ENCODE data around the gene COL4A2.

COL4A2 gene

DNA sequence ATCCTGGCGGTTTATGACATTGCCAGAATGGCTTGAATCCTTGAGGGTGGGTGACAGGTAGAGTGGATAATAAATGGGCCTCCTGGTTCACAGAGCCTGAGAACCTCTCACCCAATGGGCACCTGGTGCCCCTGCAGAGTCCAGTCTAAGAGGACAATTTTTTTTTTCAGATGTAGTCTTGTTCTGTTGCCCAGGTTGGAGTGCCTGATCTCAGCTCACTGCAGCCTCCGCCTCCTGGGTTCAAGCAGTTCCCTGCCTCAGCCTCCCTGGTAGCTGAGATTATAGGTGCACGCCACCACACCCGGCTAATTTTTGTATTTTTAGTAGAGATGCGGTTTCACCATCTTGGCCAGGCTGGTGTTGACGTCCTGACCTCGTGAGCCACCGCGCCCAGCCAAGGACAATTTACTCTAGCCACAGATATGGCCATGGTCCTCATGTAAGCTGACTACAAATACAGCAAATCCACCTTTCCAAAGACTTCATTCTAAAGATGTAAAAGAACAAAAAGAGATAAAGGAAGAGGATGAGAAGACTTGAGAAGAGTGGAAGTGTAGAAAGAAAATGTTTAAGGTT is 33.0 kb downstream of the COL4A2 start:
- no peak for DNase-seq (ENCODE audit: low read depth in 3 of 3)

DNA sequence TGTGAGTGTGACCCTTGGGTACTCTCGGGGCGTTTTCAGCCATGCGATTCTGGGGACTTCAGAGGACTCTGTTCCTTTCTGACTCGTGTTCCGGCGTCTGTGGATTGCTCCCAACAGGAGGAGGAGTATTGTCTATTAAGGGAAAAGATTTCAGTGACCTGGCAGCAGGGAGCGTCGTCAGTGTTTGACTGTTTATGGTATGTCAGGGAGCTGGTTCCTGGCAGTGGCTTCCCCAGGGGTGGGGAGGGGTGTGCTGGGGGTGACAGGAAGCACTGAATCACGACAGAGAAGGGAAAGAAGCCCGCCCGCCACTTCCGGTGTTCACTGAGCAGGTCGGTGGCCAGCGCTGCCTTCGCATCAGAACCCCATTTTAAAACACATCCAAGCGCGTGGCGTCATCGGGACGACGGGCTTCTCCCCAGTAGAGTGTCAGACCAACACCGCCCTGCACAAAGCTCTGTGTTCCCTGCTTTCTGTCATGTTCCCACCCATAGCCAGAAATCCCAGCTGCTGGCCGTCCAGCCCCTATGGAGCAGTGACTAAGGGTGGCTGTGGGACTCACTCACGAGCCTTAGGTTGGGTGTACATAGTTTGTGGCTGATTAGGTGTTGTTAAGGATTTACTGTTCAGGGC is 33.8 kb downstream of the COL4A2 start:
- DNase-seq (ENCODE audit: low read depth in 3 of 3), result peak; percentile 18 to 62 (median 58)

DNA sequence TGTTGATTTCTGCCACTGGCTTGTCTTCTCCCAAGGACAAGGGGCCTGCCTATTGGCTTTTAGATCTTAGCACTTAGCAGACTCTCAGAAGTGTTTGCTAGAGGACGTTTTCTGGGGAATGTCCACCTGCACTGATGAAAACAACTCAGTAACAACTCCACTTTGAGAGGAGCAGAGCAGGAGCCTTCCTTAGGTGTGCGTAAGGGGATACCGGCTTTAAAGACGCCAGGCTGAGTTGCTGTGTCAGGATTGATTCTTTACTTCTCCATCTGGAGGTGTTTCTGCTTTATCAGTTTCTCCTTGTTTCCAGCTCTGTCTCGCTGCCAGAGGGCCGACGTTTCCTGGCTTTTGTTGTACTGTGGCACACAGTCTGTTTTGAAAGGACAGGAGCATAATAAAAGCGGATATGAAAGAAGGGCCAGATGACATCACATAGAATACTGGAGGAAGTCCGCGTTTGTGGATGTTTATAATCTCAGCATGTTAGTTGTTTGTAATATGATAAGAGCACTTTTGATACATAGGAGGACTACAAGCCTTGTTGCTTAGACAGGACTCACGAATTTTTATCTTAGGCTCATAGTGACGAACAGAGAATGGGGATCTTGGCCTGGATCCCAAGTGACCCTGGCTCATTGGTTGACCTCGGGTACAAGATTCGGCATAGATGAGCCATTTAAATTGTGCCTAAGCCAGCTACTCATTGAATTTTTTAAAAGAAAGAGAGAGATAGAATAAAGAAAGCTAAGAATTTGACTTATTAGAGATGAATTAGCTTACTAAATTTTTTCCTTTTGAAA is 34.6 kb downstream of the COL4A2 start:
- no peak for DNase-seq (ENCODE audit: low read depth in 3 of 3)

DNA sequence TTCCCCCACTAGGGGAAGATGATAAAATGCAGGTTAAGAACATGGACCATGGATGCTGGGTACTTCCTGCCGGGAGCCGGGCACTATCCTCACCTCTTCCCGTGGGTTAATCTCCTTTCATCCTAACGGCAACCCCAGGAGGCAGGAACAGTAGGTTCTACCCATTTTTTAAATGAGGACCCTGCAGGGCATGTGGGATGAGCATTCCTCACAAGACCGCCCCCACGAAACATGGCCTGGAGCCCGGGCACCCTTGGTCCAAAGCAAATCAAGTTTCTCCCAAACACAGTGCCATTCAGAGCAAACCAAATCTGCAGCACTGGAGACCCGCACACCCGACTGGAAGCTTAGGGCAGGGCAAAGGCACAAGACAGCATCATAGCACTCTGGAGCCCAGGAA is 35.4 kb downstream of the COL4A2 start:
- DNase-seq (ENCODE audit: low read depth in 3 of 3), result no peak

DNA sequence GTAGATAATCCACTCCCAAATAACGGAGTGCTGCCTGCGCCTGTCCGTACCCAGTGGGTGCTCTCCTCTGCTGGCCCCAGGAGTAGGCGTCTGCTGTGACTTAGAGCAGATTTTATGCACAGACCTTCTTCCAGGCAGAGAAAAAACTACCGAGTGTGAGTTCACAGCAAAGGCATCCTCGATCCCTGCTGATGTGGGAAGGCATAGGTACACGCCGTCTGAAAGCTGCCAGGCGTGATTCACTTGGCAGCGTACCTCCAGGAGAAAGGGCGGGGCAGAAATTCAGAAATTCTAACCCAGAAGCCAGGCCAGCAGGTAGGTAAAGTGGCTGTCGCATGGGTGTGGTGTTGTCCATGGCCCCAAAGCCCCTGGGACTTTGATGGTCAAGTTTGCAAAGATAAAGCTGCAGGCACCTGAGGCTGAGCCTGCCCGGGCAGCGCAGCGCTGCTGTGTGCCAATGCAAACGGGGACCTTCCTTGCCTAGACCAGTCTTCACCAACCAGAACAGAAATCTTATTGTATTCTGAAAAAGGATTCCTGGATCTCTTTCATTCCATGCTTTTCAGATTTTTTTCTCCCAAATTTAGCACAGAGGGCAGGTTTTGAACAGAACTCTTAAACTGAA is 36.3 kb downstream of the COL4A2 start:
- DNase-seq (ENCODE audit: low read depth in 3 of 3), result no peak

DNA sequence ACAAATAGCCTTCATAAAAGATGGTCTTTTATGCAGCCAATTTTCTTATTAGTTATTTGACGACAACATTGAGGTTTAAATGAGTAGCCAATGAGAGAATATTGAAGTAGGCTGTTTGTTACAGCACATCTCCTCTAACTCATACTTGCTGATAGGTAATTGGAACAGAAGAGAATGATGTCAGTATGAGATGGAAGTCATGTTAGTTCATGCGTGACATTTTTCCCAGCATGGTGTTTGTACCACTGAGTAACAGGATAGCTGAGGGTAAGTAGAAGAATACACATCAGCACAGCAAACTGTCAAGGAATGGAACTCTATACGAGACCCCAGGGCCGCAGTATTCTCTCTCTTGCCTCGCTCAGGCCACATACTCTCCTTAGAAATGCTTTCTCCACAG is 37.2 kb downstream of the COL4A2 start:
- DNase-seq (ENCODE audit: low read depth in 3 of 3), result no peak

DNA sequence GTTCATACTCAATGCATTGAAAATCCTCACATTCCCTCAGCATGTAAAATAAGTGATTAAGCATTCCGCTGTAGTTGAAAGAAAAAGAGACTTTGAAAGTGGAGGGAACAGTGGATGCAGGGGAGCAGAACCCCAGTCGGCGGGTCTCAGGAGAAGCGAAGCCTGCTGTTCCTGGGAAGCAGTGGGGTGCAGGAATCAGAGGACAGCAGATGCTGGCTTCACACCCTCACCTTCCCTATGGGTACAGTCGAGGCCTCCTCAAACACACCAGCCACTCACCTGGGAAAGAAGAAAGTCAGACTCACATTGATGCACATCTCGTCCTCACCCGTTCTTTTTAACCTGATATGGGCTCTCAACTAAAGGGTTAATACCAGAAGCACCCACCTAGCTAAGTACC is 38.2 kb downstream of the COL4A2 start:
- DNase-seq (ENCODE audit: low read depth in 3 of 3), result no peak

DNA sequence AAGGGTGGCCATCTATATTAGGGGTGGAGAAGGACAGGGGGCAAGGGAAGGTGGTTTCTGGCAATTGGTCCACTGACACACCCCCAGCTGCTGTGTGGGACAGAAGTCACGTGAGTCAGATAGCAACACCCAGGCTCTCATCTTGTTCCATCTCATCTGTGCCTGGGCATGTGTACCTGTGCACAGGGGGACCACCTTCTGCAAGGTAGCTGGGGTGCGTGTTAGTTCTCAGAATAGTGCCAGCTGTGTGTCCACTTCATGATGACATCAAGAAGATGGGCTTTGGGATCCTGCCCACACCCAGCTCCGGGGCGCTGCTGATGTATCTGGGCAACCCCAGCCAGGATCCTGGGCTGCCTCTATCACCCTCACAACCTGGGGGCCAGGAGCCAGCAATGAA is 38.6 kb downstream of the COL4A2 start:
- DNase-seq (ENCODE audit: low read depth in 3 of 3), result no peak

DNA sequence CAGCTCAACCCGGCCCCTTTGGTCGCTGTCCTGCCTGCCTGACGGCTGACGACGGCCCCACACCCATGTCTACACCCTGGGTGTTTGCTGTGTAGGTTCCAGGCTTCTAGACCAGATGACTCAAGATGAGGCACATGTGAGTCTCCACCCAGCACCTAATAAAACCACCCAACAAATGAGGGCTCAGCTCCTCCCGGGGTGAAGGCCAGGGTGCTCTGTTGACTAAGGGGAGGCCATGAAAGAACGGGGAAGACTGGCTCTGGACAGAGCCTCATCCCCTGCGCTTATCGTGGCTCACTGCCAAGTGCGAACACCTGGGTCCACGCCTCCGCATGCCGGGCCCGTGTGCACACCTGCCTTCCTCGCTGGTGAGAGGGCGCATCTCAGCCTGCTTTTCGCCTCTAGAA is 39.6 kb downstream of the COL4A2 start:
- DNase-seq (ENCODE audit: low read depth in 3 of 3), result no peak

DNA sequence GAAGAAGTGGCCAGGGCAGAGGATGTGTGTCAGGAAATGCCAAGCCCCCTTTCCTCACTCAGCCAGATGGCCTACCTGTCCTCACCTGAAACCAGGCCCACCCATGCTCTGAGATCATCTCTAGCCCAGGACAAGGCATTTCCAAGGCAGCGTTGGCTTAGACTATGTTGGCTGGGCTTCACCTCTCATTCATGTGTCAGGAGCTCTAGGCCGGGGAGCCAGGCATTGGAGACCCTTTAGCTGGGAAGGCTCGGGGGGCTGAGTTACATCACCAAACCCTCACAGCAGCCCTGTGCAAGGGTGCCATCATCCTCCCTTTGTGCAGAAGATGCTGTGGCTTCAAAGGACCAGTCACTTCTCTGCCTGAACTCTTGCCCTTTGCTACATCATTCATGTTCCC is 40.0 kb downstream of the COL4A2 start:
- no peak for DNase-seq (ENCODE audit: low read depth in 3 of 3)

DNA sequence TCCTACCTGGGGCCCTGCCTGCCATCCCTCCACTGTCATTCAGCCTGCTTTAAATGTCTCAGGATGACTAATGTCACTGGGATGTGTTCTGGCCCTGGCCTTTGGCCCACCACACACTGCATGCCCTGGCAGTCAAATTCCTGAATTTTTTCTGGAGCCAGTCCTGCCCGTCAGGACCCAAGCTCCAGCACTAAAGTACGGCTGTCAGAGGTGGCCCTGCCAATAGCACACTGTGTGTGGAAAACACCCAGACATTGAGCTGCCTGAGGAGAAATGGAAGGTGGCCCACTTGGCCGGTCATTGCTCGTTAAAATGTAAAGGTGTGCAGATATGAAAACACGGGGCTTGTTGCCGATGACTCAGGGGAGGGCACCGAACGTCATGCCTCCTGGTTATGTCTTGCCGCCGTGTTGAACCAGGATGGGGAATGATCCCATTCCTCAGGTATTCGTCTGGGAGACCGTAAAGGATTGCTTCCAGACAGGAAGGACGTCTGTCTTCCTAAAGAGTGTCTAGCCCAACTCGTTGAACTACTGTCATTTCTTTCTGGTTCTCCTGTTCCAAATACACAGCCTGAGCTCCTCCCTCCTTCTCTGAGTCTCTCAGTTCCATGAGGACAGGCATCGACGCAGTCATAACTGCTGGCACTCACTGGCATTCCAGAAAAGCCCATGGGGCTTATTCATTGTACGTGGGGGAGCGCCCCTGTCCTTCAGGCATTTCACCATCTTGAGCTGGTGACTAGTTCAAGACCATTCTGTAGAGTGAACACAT is 40.6 kb downstream of the COL4A2 start:
- no peak for DNase-seq (ENCODE audit: low read depth in 3 of 3)

DNA sequence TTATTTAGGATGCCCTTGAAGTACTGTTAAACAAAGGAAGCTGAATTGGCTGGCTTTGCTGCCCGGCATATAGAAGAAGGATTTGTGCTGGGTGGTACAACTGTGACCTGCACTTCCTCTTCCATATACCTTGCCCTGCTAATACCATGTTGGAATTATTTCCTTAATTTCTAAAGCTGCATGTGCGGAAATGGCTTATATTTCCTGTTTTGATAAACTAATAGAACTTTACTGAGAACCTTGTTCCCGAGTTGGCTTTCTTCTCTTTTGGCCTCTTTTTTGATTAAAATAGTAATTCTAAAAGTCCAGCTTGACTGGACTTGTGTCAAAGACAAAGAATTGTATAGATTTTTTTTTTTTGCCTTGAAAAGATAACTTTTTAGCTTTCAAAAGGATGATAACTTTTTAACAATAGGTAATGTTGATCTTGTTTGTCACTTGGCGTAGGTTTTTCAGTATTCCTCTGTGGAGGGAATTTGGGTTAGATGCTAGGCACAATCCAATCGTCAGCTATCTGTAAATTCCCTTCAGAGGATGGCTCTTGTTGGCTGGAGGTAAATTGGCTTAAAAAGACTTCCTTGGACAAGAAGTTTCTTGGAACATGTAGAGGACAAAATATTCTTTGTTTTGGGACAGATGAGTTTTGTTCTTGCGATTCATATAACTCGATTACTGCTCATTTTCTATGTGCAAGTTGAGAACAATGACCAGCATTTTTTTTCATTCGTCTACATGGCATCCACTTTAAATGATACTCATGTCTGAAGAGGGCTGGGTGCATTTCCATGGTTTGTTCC is 41.4 kb downstream of the COL4A2 start:
- no peak for DNase-seq (ENCODE audit: low read depth in 3 of 3)

DNA sequence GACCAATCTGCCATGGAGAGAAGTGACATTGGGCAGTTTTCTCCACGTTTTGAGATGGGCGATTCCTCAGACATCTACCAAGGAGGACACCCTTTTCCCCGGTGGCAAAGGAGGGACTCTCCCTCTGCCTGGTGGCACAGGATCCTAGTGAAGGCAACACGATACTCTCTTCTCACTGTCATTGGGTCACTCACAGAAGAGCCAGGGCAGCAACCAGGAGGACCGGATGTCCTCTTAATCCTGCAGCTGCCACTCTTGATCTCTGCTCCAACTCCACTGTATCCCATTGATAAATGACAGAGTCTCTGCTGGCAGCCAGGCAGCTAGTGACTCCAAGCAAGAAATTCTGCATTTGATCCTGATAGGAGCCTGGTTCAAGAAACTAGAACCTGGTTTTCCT is 42.2 kb downstream of the COL4A2 start:
- DNase-seq (ENCODE audit: low read depth in 3 of 3), result no peak

DNA sequence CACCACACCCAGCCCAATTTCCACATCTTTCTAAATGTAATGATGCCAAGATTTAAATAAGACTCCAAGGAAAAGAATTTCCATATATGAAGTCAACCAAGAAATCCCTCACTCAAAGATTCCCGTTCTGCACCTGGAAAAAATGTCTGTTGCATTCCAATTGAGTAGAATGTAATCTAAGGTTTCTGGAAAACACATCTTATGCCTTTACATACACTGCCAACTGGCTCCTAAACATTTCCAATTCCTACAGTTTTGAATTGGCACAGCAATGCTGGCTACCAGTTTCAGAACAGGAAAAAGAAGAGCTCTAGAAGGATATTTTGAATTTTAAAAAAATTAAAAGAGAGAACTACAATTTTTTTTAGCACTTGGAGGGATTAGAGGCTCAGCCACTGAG is 43.0 kb downstream of the COL4A2 start:
- no peak for DNase-seq (ENCODE audit: low read depth in 3 of 3)

DNA sequence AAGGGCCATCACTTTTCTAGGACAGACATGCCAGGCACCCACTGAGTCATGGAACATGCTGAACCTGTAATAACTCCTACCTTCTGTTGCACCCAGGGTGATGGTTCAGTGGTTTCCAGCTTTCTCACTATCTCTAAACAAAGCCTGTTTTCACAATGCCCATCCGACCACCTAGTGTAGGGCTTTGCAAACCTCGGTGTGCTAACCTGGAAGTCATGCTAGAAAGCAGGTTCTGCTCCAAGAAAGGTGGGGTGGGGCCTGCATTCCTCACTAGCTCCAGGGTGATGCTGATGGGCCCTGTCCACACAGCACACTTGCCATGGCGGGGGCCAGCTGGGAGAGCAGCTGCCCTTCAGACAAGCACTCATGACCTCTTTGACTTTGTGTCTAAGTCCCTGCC is 43.4 kb downstream of the COL4A2 start:
- no peak for DNase-seq (ENCODE audit: low read depth in 3 of 3)

DNA sequence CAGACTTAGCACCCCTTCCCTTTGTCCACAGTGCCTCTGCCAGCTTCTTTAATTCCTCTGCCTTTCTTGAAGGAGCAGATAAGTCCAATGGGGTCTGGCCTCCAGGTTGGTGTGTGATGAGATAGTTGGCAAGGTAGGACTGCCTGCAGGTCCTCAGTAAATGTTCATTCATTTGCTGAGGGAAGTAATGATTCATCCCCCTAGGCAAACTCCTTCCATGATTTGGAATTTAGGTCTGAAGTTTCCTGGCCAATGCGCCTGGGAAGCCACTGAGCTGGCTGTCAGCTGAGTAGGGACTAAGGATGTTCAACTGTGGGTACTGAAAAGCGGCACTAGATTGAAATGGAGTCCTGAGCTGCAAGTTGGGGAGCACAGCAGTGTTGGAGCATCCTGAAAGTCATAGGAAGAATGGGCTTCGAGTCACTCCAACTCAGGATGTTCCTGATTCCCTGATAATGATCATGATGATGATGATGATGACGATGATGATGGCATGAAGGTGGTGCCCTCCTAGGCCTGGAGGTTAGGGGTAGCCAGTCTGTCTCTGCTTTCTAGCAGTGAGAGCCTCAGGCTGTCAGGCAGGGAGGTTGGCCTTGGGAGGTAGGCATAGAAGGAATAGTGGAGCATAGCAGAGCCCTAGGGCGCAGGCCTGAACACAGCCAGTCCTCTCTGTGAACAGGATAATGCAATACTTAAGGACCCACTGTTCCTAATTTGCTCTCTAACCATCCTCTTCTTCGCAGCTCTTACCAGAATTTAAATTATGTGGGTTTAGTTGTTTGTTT is 44.7 kb downstream of the COL4A2 start:
- DNase-seq (ENCODE audit: low read depth in 3 of 3), result no peak

DNA sequence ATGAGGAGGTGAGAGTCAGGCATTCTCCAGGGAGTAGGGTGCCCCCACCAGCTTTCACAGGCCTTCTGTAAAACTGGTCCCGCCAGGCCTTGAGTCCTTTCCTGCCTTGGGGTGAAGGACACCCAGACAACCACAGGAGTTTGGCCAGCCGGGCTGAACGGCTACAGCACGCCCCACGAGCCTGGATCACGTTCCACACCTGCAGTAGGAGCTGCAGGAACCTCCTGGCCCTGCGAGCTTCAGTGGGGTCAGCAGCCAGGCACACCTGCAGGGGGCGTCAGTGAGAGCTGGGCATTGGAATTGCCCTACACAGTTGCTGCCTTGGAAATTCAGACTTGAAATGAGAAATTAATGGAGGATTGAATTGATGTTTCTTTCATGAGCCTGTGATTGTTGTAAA is 45.7 kb downstream of the COL4A2 start:
- no peak for DNase-seq (ENCODE audit: low read depth in 3 of 3)

DNA sequence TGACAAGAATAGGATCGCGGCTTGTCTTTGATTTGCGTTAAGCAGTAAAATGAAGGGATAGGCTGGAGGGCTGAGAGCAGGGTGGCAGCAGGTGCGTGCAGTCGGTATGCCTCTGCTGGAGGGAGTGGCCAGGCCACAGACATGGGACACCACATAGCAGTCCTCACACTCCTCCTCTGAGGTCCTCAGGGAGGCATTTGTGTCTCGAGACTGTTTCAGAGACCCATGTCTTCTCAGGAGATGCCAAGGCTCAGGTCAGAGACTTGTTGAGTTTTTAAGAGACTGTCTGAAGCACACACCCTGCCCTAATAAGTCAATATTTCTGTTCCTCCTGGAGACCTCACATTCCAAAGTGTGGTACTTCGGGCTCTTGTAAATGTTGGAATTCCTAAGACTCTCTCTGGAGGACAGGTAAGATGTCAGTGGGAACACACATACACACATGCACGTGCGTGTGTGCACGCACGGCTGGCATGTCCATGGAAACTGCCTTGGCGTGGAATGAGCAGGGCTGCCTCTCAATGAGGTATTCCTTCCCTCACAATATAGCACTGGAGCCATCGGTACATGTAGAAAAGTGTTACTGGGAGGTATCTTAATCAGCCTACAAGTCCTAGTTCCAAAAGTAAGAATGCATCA is 46.4 kb downstream of the COL4A2 start:
- no peak for DNase-seq (ENCODE audit: low read depth in 3 of 3)

DNA sequence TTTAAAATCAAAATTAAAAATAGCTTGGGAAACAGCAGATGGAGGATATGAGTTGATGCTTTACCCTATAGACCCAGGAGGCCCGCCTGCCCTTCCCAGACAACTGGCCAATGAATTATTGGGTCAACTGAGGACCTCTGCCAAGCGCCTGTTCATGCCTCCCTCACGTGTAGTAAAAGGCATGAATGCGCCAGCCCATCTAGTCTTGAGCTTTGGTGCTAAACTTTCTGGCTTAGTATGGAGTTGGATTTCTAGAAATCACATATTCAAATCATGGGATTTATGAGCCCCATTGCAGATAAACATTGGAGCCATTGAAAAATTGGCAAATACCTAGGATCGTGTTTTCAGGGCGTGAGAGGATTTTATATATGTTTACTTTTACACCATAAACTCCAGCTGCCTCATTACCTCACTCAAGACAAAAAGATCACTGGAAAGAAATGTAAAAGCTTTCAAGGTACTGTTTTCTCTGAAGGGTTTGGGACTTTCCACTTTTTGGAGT is 47.1 kb downstream of the COL4A2 start:
- DNase-seq (ENCODE audit: low read depth in 3 of 3), result no peak
